Psoas muscle (tissue), 8 donors: Measurements from ENCODE around the gene VWA7. TPM values are rescaled to one million over a fixed set of nuclear protein-coding genes. Genes with fewer than 3 reads are reported as not detected.

ENCODE experiments used
- ATAC-seq, 4 donors: fragments of 200-7000 bp; cut with Tn5 transposase; one replicate each; pipeline ENCODE4 v1.9.1; 2020; ENCODE audit warnings: moderate library complexity in 3 of 4, mild to moderate bottlenecking in 2 of 4
- DNase-seq, 2 donors: peaks; one replicate each; pipeline ENCODE4 v3.0.0-alpha.2; 2020
- H3K27ac ChIP-seq: fragments of 200-600 bp; one replicate; pipeline ENCODE4 v1.8.0; 2022
- H3K27me3 ChIP-seq, 3 donors: fragments of 200-600 bp in 1 of 3; one replicate each; pipeline versions ENCODE4 v1.6.1 to v1.8.0; 2013 to 2022; ENCODE audit warnings: low read length in 2 of 3, mild to moderate bottlenecking in 2 of 3, moderate library complexity in 1 of 3; ENCODE audit not compliant: insufficient read depth in 3 of 3
- H3K36me3 ChIP-seq, 2 donors: fragments of 200-600 bp in 1 of 2; one replicate each; pipeline versions ENCODE4 v1.6.1 to v1.8.0; 2013 to 2022; ENCODE audit warnings: low read depth in 1 of 2, mild to moderate bottlenecking in 1 of 2, moderate library complexity in 1 of 2; ENCODE audit not compliant: insufficient read depth in 1 of 2
- H3K4me1 ChIP-seq: fragments of 200-600 bp; one replicate; pipeline ENCODE4 v1.8.0; 2022
- H3K4me3 ChIP-seq: fragments of 200-600 bp; one replicate; pipeline ENCODE4 v1.8.0; 2022; ENCODE audit warnings: mild to moderate bottlenecking
- H3K9me3 ChIP-seq: fragments of 200-600 bp; one replicate; pipeline ENCODE4 v1.8.0; 2022
- WGBS, 3 donors: extraction: QIAGEN DNeasy Blood & Tissue Kit; methylation state at CpG; one replicate each; pipeline versions ENCODE4 v1.1.6 to v1.1.7; 2013; 5-methylcytosine and 5-hydroxymethylcytosine counted together
- intact Hi-C, 2 donors: fragments of 100-400 bp; cut with DNase I; formaldehyde crosslinking; loops; one replicate each; pipeline versions ENCODE4 v1.11.0 to v1.14.2; 2022
- polyA plus RNA-seq, 3 donors: library from polyadenylated mRNA; stranded (reverse); fragments of 200-250 nt; gene quantifications; one replicate each; pipeline ENCODE4 v1.2.3, GENCODE V29; 2013
- total RNA-seq, 4 donors: library from RNA; stranded (reverse); fragmentation: NEBNext Ultra II Directional in 2 of 4; extraction: Animal tissue kit (Norgen Biotek cat#: 25700) in 2 of 4; gene quantifications; one replicate each; pipeline versions ENCODE4 v1.2.1 to v1.2.4, GENCODE V29; 2021 to 2023
- TF ChIP-seq, protein P1 (sequence below): fragments of 200-600 bp; IDR thresholded peaks from one replicate; pipeline ENCODE4 v1.8.0; 2022; ENCODE audit warnings: antibody characterized with exemption
- donor health status: healthy with polysubstance abuse.
- donor health status: DM: no; HTN: no; CAD: no; lungs with moderate emphysema.
- donor health status: Bipolar disorder and iron deficiency.
- donor health status: healthy.
- donor health status: DM: yes; HTN: yes; CAD: no.
- donor health status: DM: no; HTN: no; CAD: no.
- donor health status: DM: no; HTN: no; CAD: no.
- donor health status: DM: yes; HTN: yes; CAD: no.

VWA7 gene
- total and polyA plus RNA-seq, 7 donors, result 0.76 to 8.0 (median 5.2) TPM

DNA sequence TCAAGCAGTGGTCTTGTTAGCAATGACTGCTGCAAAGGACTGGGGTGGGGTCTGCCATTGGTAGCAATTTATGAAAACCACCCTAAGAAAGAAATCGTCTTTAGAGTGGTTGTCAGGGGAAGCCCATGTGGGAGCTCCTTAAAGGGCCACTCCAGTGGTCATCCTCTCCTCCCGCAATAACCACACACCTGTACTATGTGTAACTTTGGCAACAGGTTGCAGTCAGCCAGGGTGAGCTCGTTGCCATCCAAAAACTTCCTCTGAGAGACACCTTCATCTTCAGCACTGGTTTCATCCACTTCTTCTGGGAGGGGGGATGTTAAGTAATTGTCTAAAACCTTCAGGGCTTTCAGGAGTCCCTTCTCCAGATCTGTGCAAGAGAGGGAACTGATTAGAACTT lies 45.1 kb downstream of the VWA7 start:
- no peak for DNase-seq
- intact Hi-C loops, result no loop called here
- WGBS, 3 donors, result 71 to 77% (median 71%) methylated on average over 3 of the region's 3 CpGs
- Histone ChIP-seq H3K4me3 (no peak overlapping the region), H3K27ac (no peak overlapping the region), H3K9me3 (no peaks in the 10 kb centered on the region), H3K27me3 (peaks cover 0 to 11% (median 0%) of the 10 kb centered on the region in 3 donors), H3K36me3 (peaks cover 0 to 43% of the 10 kb centered on the region in 2 donors), H3K4me1 (peaks cover 25% of the 10 kb centered on the region)
- TF ChIP-seq, protein P1, sequence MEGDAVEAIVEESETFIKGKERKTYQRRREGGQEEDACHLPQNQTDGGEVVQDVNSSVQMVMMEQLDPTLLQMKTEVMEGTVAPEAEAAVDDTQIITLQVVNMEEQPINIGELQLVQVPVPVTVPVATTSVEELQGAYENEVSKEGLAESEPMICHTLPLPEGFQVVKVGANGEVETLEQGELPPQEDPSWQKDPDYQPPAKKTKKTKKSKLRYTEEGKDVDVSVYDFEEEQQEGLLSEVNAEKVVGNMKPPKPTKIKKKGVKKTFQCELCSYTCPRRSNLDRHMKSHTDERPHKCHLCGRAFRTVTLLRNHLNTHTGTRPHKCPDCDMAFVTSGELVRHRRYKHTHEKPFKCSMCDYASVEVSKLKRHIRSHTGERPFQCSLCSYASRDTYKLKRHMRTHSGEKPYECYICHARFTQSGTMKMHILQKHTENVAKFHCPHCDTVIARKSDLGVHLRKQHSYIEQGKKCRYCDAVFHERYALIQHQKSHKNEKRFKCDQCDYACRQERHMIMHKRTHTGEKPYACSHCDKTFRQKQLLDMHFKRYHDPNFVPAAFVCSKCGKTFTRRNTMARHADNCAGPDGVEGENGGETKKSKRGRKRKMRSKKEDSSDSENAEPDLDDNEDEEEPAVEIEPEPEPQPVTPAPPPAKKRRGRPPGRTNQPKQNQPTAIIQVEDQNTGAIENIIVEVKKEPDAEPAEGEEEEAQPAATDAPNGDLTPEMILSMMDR, result no peak
- no peak for ATAC-seq

- ATAC-seq, result no peak
- peaks cover 18% of the 10 kb centered on the region for H3K4me1 ChIP-seq
- H3K4me3 ChIP-seq, result peak overlapping the region; percentile 72
- TF ChIP-seq, protein P1, result no peak
- WGBS, 3 donors, result 85 to 93% (median 88%) methylated on average over 11 of the region's 11 CpGs
- peak overlapping the region; percentile 16 for H3K27ac ChIP-seq
- no peak for DNase-seq
- H3K27me3 ChIP-seq, result peaks cover 0 to 11% (median 0%) of the 10 kb centered on the region in 3 donors
- peaks cover 0 to 51% of the 10 kb centered on the region in 2 donors for H3K36me3 ChIP-seq
- H3K9me3 ChIP-seq, result no peaks in the 10 kb centered on the region
- intact Hi-C loops, result no loop called here
Observed at GRCh38 chr6:31730631-31731086, 46.5 kb downstream of the VWA7 start.

DNA sequence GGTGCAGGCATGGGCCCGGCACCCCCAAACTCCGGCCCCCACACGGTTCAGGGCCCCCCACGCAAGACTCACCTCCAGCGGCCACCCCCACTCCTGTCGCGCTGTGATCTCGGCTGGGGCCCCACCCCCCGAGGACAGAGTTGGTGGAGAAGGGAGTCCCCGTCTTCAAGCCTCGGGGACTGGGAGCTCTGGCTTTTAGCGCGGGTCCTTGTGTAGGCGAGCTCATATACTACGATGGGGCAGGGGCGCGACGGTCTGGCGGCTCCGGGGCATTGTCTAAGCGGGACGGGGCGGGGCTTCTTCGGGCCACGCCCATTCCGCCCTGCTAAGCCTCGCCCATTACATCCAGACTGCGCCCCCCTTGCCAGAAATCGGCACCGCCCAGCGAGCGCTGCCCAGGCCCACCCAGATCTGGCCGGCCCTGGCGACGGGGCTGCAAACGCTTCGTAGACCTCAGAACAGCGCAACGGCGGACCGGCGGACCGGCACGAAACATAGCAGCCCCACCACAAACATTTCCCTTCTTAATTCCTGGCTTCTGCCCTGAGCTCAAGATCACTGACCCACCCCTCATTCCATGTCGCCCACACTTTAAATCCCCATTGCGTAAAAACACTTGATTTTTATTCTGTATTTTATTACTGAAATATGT lies 47.0 kb downstream of the VWA7 start:
- DNase-seq, result peak; percentile 89 to 94
- Histone ChIP-seq H3K27ac (peak overlapping the region; percentile 73), H3K9me3 (no peaks in the 10 kb centered on the region), H3K4me3 (peak overlapping the region; percentile 72), H3K27me3 (peaks cover 0 to 11% (median 0%) of the 10 kb centered on the region in 3 donors), H3K4me1 (peaks cover 18% of the 10 kb centered on the region), H3K36me3 (peaks cover 0 to 51% of the 10 kb centered on the region in 2 donors)
- 4 to 5% (median 4%) methylated on average over 43 to 46 of the region's 46 CpGs for WGBS, 3 donors
- peak; percentile 76 to 87 (median 78) for ATAC-seq
- intact Hi-C loops, result no loop called here
- TF ChIP-seq, protein P1, result no peak

DNA sequence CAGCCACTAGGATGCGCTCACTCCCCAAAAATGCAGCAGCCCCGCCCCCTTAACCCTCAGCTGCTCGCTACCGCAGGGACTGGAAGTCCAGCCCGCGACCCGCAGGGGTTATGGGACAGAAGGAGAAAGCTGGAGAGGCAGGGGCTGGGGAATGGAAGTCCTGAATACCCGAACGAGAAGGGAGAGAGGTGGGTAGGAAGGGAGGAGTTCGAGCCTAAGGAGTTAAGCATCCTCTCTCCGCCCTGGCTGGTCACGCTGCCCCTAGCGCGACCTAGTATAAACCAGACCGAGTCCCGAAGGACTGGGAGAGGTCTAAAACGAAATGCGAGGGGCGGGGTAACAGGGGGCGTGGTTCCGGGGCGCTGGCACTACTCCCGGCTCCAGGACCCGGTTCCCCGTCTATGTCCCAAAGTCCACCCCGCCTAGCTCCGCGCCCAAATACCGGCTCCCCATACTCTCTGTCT lies 47.6 kb downstream of the VWA7 start:
- peak overlapping the region; percentile 72 for H3K4me3 ChIP-seq
- DNase-seq (peak; percentile 89 to 94), ATAC-seq (peak; percentile 70 to 85 (median 75))
- no peaks in the 10 kb centered on the region for H3K9me3 ChIP-seq
- intact Hi-C loops, result no loop called here
- H3K36me3 ChIP-seq, result peaks cover 0 to 51% of the 10 kb centered on the region in 2 donors
- H3K27me3 ChIP-seq, result peaks cover 0 to 6% (median 0%) of the 10 kb centered on the region in 3 donors
- WGBS, 3 donors, result 0 to 1% (median 1%) methylated on average over 25 to 29 of the region's 29 CpGs
- peak overlapping the region; percentile 73 for H3K27ac ChIP-seq
- TF ChIP-seq, protein P1, result no peak
- peaks cover 14% of the 10 kb centered on the region for H3K4me1 ChIP-seq
